ENCODE results near the gene SLC19A1. TPM values are rescaled to one million over a fixed set of nuclear protein-coding genes. Genes with fewer than 3 reads are reported as not detected.

The SLC19A1 gene
- total RNA-seq, 1 experiment from 2014 or later: 25.4 TPM

GRCh38 chr21:45556645-45557615 lies 14.7 kb upstream of the SLC19A1 start:
- peaks cover 5% of the 10 kb centered on the region for H3K4me1 Mint-ChIP-seq (ENCODE audit: insufficient read depth, unreplicated experiment)
- intact Hi-C loops (cut with micrococcal nuclease): loop anchor here (1.0 kb wide), 2 partner anchors 39 to 211 kb away; no protein-coding TSS in a partner anchor
- ChIA-PET CTCF (interaction anchor here (0.6 to 4.8 kb wide), 18 partner anchors 9 to 417 kb away, joined by 3 to 53 read pairs (median 4); no protein-coding TSS in a partner anchor), POLR2A (interaction anchor here (0.6 to 1.5 kb wide), 5 partner anchors 12 to 366 kb away, joined by 3 to 5 read pairs (median 3); no protein-coding TSS in a partner anchor)
- BruUV-seq (replicated peaks): no TSS peak
- H3K9me3 Mint-ChIP-seq (ENCODE audit: unreplicated experiment): no peaks in the 10 kb centered on the region
- no peak for TF ChIP-seq CTCF (IDR thresholded peaks at IDR 0.05; ENCODE audit: unreplicated experiment)
- no peaks in the 10 kb centered on the region for H3K36me3 Mint-ChIP-seq (ENCODE audit: insufficient read depth, unreplicated experiment)
- no peak overlapping the region for H3K4me3 Mint-ChIP-seq (ENCODE audit: unreplicated experiment)
- H3K27me3 Mint-ChIP-seq (ENCODE audit: insufficient read depth, unreplicated experiment): peaks cover 16% of the 10 kb centered on the region
- no peak overlapping the region for H3K27ac Mint-ChIP-seq (ENCODE audit: low read depth, unreplicated experiment)
- no peak for DNase-seq (ENCODE audit: unreplicated experiment)

- H3K4me1 Mint-ChIP-seq (ENCODE audit: insufficient read depth, unreplicated experiment): peaks cover 12% of the 10 kb centered on the region
- POLR2A ChIA-PET: interaction anchor here (0.6 to 1.5 kb wide), 6 partner anchors 13 to 367 kb away, joined by 3 to 5 read pairs (median 3); no protein-coding TSS in a partner anchor
- peaks cover 12% of the 10 kb centered on the region for H3K27me3 Mint-ChIP-seq (ENCODE audit: insufficient read depth, unreplicated experiment)
- no peak for DNase-seq (ENCODE audit: unreplicated experiment)
- intact Hi-C loops (cut with micrococcal nuclease): loop anchor here (1.0 kb wide), 2 partner anchors 40 to 212 kb away; no protein-coding TSS in a partner anchor
- H3K27ac Mint-ChIP-seq (ENCODE audit: low read depth, unreplicated experiment): peak overlapping the region; percentile 61
- H3K36me3 Mint-ChIP-seq (ENCODE audit: insufficient read depth, unreplicated experiment): no peaks in the 10 kb centered on the region
- no peaks in the 10 kb centered on the region for H3K9me3 Mint-ChIP-seq (ENCODE audit: unreplicated experiment)
- BruUV-seq (replicated peaks): no TSS peak
- CTCF ChIA-PET: interaction anchor here (0.6 to 4.8 kb wide), 18 partner anchors 10 to 504 kb away, joined by 3 to 53 read pairs (median 4); no protein-coding TSS in a partner anchor
- peak overlapping the region; percentile 83 for H3K4me3 Mint-ChIP-seq (ENCODE audit: unreplicated experiment)
- TF ChIP-seq CTCF (IDR thresholded peaks at IDR 0.05; ENCODE audit: unreplicated experiment): no peak
Observed at GRCh38 chr21:45556302-45556644, 14.0 kb upstream of the SLC19A1 start.

- Mint-ChIP-seq H3K36me3 (ENCODE audit: insufficient read depth, unreplicated experiment) (peaks cover 5% of the 10 kb centered on the region), H3K4me3 (ENCODE audit: unreplicated experiment) (peak overlapping the region; percentile 83), H3K27me3 (ENCODE audit: insufficient read depth, unreplicated experiment) (peaks cover 10% of the 10 kb centered on the region), H3K9me3 (ENCODE audit: unreplicated experiment) (no peaks in the 10 kb centered on the region), H3K4me1 (ENCODE audit: insufficient read depth, unreplicated experiment) (peaks cover 17% of the 10 kb centered on the region), H3K27ac (ENCODE audit: low read depth, unreplicated experiment) (peak overlapping the region; percentile 61)
- BruUV-seq (replicated peaks): no TSS peak
- DNase-seq (ENCODE audit: unreplicated experiment): peak; percentile 76
- peak; percentile 56 for TF ChIP-seq CTCF (IDR thresholded peaks at IDR 0.05; ENCODE audit: unreplicated experiment)
- ChIA-PET POLR2A (interaction anchor here (0.7 to 1.5 kb wide), 5 partner anchors 12 to 276 kb away, joined by 3 to 5 read pairs (median 3); no protein-coding TSS in a partner anchor), CTCF (interaction anchor here (0.6 to 4.8 kb wide), 22 partner anchors 14 to 1821 kb away, joined by 3 to 53 read pairs (median 4); no protein-coding TSS in a partner anchor)
- intact Hi-C loops (cut with micrococcal nuclease): loop anchor here (1.0 kb wide), 3 partner anchors 41 to 263 kb away; no protein-coding TSS in a partner anchor
Observed at GRCh38 chr21:45555557-45556301, 13.5 kb upstream of the SLC19A1 start.
